ENCODE measurements around the gene IQSEC1.

Gene IQSEC1

GRCh38 chr3:12935861-12936830 lies 137.1 kb downstream of the IQSEC1 start:
- DNase-seq (ENCODE audit: low read depth, low spot score), result no peak

- DNase-seq (ENCODE audit: low read depth, low spot score), result no peak
Measured at GRCh38 chr3:12935023-12935860, 138.0 kb downstream of the IQSEC1 start.

DNA sequence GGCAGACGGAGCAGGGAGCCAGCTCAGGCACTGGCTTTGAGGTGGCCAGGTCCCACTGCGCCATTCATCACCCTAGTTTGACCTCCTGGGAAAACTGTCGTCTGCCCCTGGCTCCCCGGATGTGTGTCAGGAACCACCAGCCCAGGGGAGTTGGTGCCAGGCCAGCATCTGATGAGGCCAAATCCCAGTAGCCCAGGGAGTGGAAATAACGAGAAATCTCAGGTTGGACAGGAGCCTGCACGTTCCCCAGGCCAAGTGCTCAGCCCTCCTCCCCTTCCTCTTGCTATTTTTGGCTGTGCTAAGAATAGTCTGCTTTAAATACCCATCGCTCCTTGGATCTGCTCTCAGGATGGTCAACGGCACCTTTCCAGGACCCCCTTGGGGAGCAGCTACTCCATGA lies 138.8 kb downstream of the IQSEC1 start:
- DNase-seq (ENCODE audit: low read depth, low spot score), result no peak

GRCh38 chr3:12933901-12934300 lies 139.3 kb downstream of the IQSEC1 start:
- DNase-seq (ENCODE audit: low read depth, low spot score), result no peak

DNA sequence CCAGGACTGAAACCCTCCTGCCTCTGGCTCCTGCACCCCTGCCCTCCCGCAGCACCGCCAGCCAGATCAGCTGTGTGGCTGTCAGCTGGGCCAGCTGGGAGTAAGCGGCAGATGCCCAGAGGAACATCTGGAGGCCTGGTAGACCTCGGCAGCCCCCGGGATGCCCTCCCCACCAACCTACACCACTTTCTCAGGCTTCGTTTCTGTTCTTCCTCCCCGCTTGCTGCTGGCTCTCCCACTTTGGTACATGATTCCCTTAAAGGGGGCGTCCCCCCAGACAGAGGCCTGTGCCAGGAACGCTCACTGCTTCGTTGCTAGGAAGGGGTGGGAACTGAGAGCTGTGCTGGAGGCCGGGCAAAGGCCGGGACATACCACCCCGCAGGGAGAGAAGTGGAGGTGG lies 140.5 kb downstream of the IQSEC1 start:
- DNase-seq (ENCODE audit: low read depth, low spot score), result no peak

GRCh38 chr3:12932347-12932746 lies 140.9 kb downstream of the IQSEC1 start:
- no peak for DNase-seq (ENCODE audit: low read depth, low spot score)

- no peak for DNase-seq (ENCODE audit: low read depth, low spot score)
Measured at GRCh38 chr3:12931273-12931905, 141.8 kb downstream of the IQSEC1 start.

- DNase-seq (ENCODE audit: low read depth, low spot score), result no peak
Measured at GRCh38 chr3:12929801-12930200, 143.4 kb downstream of the IQSEC1 start.

DNA sequence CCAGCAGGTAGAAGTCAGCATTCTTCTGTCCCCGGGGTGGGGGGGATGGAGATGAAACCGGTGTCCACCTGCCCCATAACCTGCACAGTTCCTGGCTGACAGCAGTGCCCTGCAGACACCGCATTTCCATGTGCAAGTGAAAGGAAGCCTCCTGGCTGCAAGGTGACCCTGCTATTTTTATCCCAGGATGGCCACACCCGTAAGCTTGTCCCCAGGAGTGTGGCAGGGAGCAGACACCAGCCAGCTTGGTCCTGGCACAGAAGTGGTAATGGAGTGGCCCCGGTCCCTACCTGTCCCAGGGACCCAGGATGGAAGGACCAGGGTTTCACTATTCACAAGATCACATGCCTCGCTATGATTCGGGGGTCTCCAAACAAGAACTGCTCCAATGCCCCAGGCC lies 146.6 kb downstream of the IQSEC1 start:
- DNase-seq (ENCODE audit: low read depth, low spot score), result no peak

DNA sequence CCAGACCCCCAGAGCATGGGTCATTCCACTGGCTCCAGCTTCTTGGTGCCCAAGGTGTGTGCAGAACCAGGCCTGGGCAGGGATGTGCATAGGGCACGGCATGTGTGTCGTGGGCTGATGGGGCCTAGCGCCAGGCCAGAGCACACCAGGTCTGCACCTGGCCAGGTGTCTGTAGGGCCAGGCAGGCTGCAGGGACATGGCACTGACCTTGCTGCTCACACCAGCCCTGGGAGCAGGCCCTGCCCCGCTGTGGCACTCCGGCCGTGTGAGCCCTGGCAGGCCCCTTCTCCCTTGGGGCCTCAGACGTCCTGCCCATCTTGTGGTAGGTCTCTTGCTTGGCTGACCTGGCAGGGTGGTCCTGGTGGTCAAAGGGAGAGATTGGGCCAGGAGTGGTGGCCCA lies 147.6 kb downstream of the IQSEC1 start:
- no peak for DNase-seq (ENCODE audit: low read depth, low spot score)

- DNase-seq (ENCODE audit: low read depth, low spot score), result no peak
Measured at GRCh38 chr3:12924437-12924836, 148.8 kb downstream of the IQSEC1 start.

GRCh38 chr3:12922881-12923431 lies 150.3 kb downstream of the IQSEC1 start:
- DNase-seq (ENCODE audit: low read depth, low spot score), result no peak

DNA sequence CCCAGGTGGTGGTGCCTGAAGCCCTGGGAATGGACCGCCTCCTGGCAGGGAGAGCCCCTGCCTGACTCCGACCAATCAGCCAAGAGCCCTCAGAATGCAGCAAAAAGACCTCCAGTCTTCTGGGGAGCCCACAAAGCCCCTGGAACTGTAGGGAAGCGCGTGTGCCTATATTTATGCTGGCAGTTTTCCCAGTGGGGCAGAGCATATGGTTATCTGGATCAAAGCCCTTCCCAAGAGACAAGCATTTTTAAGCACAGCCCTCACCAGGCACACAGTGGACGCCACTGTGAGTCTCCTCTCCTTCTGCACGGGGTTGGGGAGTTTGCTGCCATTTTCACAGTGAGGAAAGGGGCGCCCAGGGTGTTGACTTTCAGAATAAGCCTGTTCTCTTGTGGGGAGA lies 150.9 kb downstream of the IQSEC1 start:
- no peak for DNase-seq (ENCODE audit: low read depth, low spot score)

- no peak for DNase-seq (ENCODE audit: low read depth, low spot score)
Measured at GRCh38 chr3:12921736-12922135, 151.5 kb downstream of the IQSEC1 start.

DNA sequence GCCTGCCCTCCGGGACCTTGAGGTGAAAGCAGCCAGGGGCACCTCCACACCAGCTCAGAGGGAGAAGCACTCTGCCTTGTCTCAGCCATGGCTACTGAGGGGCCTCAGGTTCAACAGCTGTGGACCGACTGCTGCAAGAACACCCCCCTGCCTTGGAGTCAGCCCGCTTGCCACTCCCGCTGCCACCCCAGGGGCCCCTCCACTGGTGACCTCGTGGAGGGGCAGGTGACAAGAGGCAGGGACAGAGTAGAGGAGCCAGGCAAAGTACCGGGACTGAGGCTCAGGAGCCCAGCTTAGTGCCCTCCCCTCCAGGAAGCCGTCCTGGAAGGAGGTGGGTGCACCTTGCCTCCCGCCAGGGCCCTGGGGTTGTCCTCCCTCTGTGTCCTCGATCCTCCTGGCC lies 152.3 kb downstream of the IQSEC1 start:
- DNase-seq (ENCODE audit: low read depth, low spot score), result no peak

GRCh38 chr3:12919205-12919604 lies 154.0 kb downstream of the IQSEC1 start:
- DNase-seq (ENCODE audit: low read depth, low spot score), result no peak

DNA sequence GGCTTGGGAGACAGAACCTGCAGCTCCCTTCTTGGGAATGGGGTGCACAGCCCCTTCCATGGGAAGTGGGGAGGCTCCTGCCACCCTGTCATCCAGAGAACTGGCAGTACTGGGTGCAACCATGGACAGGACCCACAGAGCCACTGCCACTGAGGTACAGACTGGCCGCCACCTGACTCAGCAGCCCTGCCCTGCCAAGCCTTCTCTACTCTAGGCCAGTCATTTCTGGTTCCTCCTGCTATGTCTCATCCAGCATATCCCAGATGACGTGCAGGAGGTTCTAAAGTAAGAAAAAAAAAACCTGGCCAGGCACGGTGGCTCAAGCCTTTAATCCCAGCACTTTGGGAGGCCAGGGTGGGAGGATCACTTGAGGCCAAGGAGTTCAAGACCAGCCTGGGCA lies 155.0 kb downstream of the IQSEC1 start:
- DNase-seq (ENCODE audit: low read depth, low spot score), result no peak

GRCh38 chr3:12916159-12916558 lies 157.1 kb downstream of the IQSEC1 start:
- DNase-seq (ENCODE audit: low read depth, low spot score), result no peak

- DNase-seq (ENCODE audit: low read depth, low spot score), result no peak
Measured at GRCh38 chr3:12914088-12914487, 159.1 kb downstream of the IQSEC1 start.

DNA sequence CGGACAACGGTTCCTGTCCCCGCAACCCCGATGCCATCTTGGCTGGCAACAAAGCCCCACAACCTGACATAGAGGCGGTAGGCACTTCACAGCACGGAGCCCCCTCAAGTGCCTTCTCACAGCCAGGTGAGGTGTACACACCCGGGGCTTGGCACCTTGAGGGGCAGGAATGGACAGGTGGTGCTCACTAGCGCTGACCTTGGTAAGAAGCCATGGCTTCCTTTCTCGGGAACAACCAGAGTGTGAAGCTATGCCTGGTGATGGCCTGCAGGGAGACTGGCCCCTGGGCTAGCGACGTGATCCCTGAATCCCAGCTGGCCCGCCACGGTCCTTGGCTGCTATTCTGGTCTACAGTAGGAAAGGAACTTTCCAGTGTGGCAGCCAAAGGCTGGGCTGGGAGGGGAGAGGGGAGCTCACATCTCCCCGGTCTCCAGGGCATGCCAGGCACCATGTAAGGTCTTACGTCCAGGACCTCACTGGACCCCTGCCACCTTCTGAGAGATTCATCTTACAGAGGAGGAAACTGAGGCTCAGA lies 161.3 kb downstream of the IQSEC1 start:
- DNase-seq (ENCODE audit: low read depth, low spot score), result no peak

DNA sequence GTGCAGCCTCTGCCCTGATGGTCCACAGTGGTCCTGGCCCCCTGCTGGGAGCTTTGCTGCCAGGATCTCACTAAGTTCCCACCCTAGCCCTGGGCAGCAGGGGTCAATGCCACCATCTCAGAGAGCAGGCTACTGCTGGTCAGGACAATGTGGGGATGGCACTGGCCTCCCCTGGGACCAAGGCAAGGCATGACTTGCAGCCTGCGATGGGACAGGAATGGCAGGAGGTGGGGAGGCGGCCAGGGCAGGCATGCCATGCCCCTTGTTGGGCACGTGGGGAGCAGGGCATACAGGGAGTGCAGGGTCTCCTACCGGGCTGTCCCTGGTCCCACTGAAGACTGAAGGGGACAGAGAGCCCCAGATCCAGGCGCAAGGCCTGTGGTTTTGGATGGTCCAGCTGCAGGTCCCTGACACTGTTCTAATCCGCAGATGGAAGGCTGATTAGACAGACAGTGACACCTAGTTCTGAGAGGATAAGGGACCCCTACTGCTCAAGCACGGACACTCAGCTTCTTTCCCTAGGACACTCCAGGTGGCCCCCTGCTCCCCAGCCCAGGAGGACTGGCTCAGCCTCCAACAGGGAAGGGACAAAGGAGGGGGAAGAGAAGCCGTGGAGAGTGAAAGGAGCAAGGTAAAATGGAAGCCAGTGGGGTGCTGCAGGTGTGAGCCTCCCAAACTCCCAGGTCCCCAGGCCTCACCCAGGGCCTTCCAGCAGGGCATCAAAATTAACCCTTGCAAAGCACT lies 162.7 kb downstream of the IQSEC1 start:
- no peak for DNase-seq (ENCODE audit: low read depth, low spot score)
